ENCODE measurements around the gene OR2G3. TPM values are rescaled to one million over a fixed set of nuclear protein-coding genes. Genes with fewer than 3 reads are reported as not detected.
A peak's percentile ranks its signal among the peaks of the same experiment; 100 is the strongest.

Gene OR2G3
- total and polyA plus RNA-seq, 2 experiments from 2014 or later = not detected

- TF ChIP-seq ZNF114 (CRISPR knock-in tag; IDR thresholded peaks at IDR 0.05) (no peak), CREB1 (CRISPR knock-in tag; IDR thresholded peaks at IDR 0.05; ENCODE audit: low read depth) (no peak), CTCF (conservative IDR thresholded peaks at IDR 0.05; ENCODE audit: low read depth in 2 of 2) (no peak), JUNB (IDR thresholded peaks at IDR 0.05; ENCODE audit: unreplicated experiment) (no peak)
These were observed 32.6 kb downstream of the OR2G3 start (continued) for GRCh38 chr1:247638011-247638410.

DNA sequence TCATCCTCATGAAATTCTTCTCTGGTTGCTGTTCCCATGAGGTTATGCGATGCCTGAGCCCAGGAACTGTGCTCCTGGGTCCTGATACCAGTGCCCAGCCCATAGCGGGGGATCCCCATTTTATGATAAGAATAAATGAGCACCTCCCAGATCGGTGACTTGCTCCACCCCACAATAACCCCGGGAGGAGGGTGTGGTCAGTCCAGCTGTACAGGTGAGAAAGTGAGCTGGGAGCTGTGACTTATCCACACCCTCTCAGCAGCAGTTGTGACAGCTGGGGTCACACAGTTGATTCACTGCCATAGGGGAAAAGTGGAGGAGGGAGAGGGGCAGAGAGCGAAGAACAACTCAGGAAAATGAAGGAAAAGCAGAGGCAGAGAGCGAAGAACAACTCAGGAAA is 33.4 kb downstream of the OR2G3 start:
- Histone ChIP-seq H3K4me3 (peak overlapping the region; percentile 54), H3K27me3 (ENCODE audit: insufficient read depth) (peaks cover 26% of the 10 kb centered on the region), H3K36me3 (ENCODE audit: insufficient read depth) (no peaks in the 10 kb centered on the region), H2AFZ (peak overlapping the region; percentile 85; the same call in 1 of the 2 replicates), H3K4me1 (ENCODE audit: insufficient read depth) (peaks cover 10% of the 10 kb centered on the region), H3F3A (replicated peaks; ENCODE audit: low read depth) (0 out of 2 replicates have a peak, but pooled peaks cover 4% of the 10 kb centered on the region), H3K79me2 (replicated peaks; ENCODE audit: insufficient read depth) (no peaks in the 10 kb centered on the region), H3K4me2 (peak overlapping the region; percentile 80), H3K27ac (ENCODE audit: low read depth) (no peak overlapping the region), H3K9me2 (ENCODE audit: insufficient read depth) (0 out of 2 replicates have a peak, but pooled peaks cover 20% of the 10 kb centered on the region), H4K20me1 (replicated peaks; ENCODE audit: insufficient read depth) (no peaks in the 10 kb centered on the region)
- ATAC-seq (no peak), DNase-seq (ENCODE audit: low spot score) (no peak)
- Mint-ChIP-seq H3K27ac (no peak overlapping the region), H3K4me3 (no peak overlapping the region; the same call in 2 of the 3 replicates), H3K9me3 (peaks cover 31% of the 10 kb centered on the region), H3K36me3 (ENCODE audit: low read depth) (peaks cover 9% of the 10 kb centered on the region; the same call in 2 of the 3 replicates), H3K4me1 (peaks cover 13% of the 10 kb centered on the region), H3K27me3 (ENCODE audit: insufficient read depth, low read depth, poor library complexity) (peaks cover 13% of the 10 kb centered on the region)
- TF ChIP-seq CTCF (conservative IDR thresholded peaks at IDR 0.05; ENCODE audit: low read depth in 2 of 2) (no peak), EZH2 (IDR thresholded peaks at IDR 0.05; ENCODE audit: low read depth, unreplicated experiment) (no peak), ZNF331 (CRISPR knock-in tag; IDR thresholded peaks at IDR 0.05; ENCODE audit: low read depth) (no peak), EZH2phosphoT487 (IDR thresholded peaks at IDR 0.05; ENCODE audit: unreplicated experiment) (no peak), CREB1 (CRISPR knock-in tag; IDR thresholded peaks at IDR 0.05; ENCODE audit: low read depth) (no peak), POLR2AphosphoS5 (IDR thresholded peaks at IDR 0.05; ENCODE audit: low read depth) (no peak), NANOG (IDR thresholded peaks at IDR 0.05; ENCODE audit: borderline replicate concordance) (no peak), ZNF114 (CRISPR knock-in tag; IDR thresholded peaks at IDR 0.05) (no peak), JUNB (IDR thresholded peaks at IDR 0.05; ENCODE audit: unreplicated experiment) (no peak)
- TF ChIP-seq, protein P1, sequence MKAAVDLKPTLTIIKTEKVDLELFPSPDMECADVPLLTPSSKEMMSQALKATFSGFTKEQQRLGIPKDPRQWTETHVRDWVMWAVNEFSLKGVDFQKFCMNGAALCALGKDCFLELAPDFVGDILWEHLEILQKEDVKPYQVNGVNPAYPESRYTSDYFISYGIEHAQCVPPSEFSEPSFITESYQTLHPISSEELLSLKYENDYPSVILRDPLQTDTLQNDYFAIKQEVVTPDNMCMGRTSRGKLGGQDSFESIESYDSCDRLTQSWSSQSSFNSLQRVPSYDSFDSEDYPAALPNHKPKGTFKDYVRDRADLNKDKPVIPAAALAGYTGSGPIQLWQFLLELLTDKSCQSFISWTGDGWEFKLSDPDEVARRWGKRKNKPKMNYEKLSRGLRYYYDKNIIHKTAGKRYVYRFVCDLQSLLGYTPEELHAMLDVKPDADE (IDR thresholded peaks at IDR 0.05) = no peak
- TF ChIP-seq, protein P2, sequence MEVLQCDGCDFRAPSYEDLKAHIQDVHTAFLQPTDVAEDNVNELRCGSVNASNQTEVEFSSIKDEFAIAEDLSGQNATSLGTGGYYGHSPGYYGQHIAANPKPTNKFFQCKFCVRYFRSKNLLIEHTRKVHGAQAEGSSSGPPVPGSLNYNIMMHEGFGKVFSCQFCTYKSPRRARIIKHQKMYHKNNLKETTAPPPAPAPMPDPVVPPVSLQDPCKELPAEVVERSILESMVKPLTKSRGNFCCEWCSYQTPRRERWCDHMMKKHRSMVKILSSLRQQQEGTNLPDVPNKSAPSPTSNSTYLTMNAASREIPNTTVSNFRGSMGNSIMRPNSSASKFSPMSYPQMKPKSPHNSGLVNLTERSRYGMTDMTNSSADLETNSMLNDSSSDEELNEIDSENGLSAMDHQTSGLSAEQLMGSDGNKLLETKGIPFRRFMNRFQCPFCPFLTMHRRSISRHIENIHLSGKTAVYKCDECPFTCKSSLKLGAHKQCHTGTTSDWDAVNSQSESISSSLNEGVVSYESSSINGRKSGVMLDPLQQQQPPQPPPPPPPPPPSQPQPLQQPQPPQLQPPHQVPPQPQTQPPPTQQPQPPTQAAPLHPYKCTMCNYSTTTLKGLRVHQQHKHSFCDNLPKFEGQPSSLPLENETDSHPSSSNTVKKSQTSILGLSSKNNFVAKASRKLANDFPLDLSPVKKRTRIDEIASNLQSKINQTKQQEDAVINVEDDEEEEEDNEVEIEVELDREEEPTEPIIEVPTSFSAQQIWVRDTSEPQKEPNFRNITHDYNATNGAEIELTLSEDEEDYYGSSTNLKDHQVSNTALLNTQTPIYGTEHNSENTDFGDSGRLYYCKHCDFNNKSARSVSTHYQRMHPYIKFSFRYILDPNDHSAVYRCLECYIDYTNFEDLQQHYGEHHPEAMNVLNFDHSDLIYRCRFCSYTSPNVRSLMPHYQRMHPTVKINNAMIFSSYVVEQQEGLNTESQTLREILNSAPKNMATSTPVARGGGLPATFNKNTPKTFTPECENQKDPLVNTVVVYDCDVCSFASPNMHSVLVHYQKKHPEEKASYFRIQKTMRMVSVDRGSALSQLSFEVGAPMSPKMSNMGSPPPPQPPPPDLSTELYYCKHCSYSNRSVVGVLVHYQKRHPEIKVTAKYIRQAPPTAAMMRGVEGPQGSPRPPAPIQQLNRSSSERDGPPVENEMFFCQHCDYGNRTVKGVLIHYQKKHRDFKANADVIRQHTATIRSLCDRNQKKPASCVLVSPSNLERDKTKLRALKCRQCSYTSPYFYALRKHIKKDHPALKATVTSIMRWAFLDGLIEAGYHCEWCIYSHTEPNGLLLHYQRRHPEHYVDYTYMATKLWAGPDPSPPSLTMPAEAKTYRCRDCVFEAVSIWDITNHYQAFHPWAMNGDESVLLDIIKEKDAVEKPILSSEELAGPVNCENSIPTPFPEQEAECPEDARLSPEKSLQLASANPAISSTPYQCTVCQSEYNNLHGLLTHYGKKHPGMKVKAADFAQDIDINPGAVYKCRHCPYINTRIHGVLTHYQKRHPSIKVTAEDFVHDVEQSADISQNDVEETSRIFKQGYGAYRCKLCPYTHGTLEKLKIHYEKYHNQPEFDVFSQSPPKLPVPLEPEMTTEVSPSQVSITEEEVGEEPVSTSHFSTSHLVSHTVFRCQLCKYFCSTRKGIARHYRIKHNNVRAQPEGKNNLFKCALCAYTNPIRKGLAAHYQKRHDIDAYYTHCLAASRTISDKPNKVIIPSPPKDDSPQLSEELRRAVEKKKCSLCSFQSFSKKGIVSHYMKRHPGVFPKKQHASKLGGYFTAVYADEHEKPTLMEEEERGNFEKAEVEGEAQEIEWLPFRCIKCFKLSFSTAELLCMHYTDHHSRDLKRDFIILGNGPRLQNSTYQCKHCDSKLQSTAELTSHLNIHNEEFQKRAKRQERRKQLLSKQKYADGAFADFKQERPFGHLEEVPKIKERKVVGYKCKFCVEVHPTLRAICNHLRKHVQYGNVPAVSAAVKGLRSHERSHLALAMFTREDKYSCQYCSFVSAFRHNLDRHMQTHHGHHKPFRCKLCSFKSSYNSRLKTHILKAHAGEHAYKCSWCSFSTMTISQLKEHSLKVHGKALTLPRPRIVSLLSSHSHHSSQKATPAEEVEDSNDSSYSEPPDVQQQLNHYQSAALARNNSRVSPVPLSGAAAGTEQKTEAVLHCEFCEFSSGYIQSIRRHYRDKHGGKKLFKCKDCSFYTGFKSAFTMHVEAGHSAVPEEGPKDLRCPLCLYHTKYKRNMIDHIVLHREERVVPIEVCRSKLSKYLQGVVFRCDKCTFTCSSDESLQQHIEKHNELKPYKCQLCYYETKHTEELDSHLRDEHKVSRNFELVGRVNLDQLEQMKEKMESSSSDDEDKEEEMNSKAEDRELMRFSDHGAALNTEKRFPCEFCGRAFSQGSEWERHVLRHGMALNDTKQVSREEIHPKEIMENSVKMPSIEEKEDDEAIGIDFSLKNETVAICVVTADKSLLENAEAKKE (CRISPR knock-in tag; IDR thresholded peaks at IDR 0.05) = no peak

All from GM23338 (cell line).